GM12878 (cell line): Measurements from ENCODE around the gene TIGD1. TPM values are rescaled to one million over a fixed set of nuclear protein-coding genes. Genes with fewer than 3 reads are reported as not detected.

Experiments
- ATAC-seq: fragments of 200-7000 bp; cut with Tn5 transposase; 3 replicates; pipeline ENCODE4 v1.9.1; 2020; ENCODE audit warnings: mild to moderate bottlenecking, moderate library complexity
- BruUV-seq: library from RNA; stranded (reverse); fragments of 400-500 nt; replicated peaks from 2 replicates; lab custom pipeline; 2021; lab: Mats Ljungman, UMichigan
- CTCF ChIA-PET: fragments of 300-600 bp; sonication (Branson Sonifier 250); formaldehyde crosslinking; extraction: SDS; loops from one replicate; lab custom pipeline; 2021; ENCODE audit warnings: inconsistent platforms; lab: Yijun Ruan, JAX
- POLR2A ChIA-PET: fragments of 350-600 bp; formaldehyde crosslinking; extraction: SDS; loops from one replicate; lab custom pipeline; 2021; ENCODE audit warnings: inconsistent platforms; lab: Charles Lee
- RAD21 ChIA-PET: fragments of 300-600 bp; sonication (Branson Sonifier 250); formaldehyde crosslinking; loops from one replicate; lab custom pipeline; 2023; ENCODE audit warnings: antibody characterized with exemption; ENCODE audit not compliant: unreplicated experiment; lab: Charles Lee
- SMC1A ChIA-PET: fragments of 300-600 bp; sonication (Branson Sonifier 250); formaldehyde crosslinking; loops from one replicate; lab custom pipeline; 2023; ENCODE audit not compliant: unreplicated experiment, uncharacterized antibody; lab: Charles Lee
- DNase-seq: peaks from one replicate; pipeline ENCODE4 v3.0.0-alpha.2; 2011; ENCODE audit warnings: low read depth, low spot score
- FAIRE-seq: peaks from 3 replicates; lab custom pipeline; 2011; peaks lifted over from hg19 to GRCh38; lab: Jason Lieb, UNC
- H2AFZ ChIP-seq: 2 replicates; pipeline ENCODE4 v1.6.0; 2011; ENCODE audit warnings: low read depth, low read length, control low read depth; ENCODE audit not compliant: control insufficient read depth
- H3K27ac ChIP-seq: 2 replicates; pipeline ENCODE4 v1.5.1; 2011; ENCODE audit warnings: control low read depth; ENCODE audit not compliant: control insufficient read depth, insufficient read depth
- H3K27me3 ChIP-seq, 2 experiments: replicated peaks in 1 of 2; 2 replicates each; pipeline versions ENCODE4 v1.6.0 to v1.6.1; 2011; ENCODE audit warnings: low read length in 1 of 2; ENCODE audit not compliant: control insufficient read depth in 2 of 2, insufficient read depth in 2 of 2
- H3K36me3 ChIP-seq, 2 experiments: 2 replicates each; pipeline ENCODE4 v1.5.1; 2011; ENCODE audit warnings: low read length in 1 of 2; ENCODE audit not compliant: control insufficient read depth in 2 of 2, insufficient read depth in 2 of 2
- H3K4me1 ChIP-seq: 2 replicates; pipeline ENCODE4 v1.6.1; 2011; ENCODE audit warnings: mild to moderate bottlenecking, low read length, moderate library complexity, mixed read lengths; ENCODE audit not compliant: control insufficient read depth, insufficient read depth
- H3K4me2 ChIP-seq: 2 replicates; pipeline ENCODE4 v1.6.0; 2011; ENCODE audit warnings: control low read depth; ENCODE audit not compliant: control insufficient read depth, insufficient read depth
- H3K4me3 ChIP-seq: fragments of 200-600 bp; sonication (generic); 2 replicates; pipeline ENCODE4 v1.5.1; 2016
- H3K79me2 ChIP-seq: 2 replicates; pipeline ENCODE4 v1.6.0; 2011; ENCODE audit warnings: low read length; ENCODE audit not compliant: control insufficient read depth, insufficient read depth
- H3K9ac ChIP-seq: 2 replicates; pipeline ENCODE4 v1.8.0; 2011; ENCODE audit warnings: low read length, control low read depth, mixed read lengths; ENCODE audit not compliant: control insufficient read depth, insufficient read depth
- H3K9me3 ChIP-seq: replicated peaks from 3 replicates; pipeline ENCODE4 v1.5.1; 2011; ENCODE audit warnings: mild to moderate bottlenecking, low read length; ENCODE audit not compliant: control insufficient read depth, insufficient read depth
- H4K20me1 ChIP-seq: 2 replicates; pipeline ENCODE4 v1.6.0; 2011; ENCODE audit not compliant: control insufficient read depth, insufficient read depth
- CREB1 ChIP-seq: IDR thresholded peaks from 2 replicates; pipeline ENCODE4 v1.6.1; 2012; ENCODE audit warnings: low read depth, mild to moderate bottlenecking, inconsistent platforms
- CTCF ChIP-seq, 3 experiments: IDR thresholded peaks in 2 of 3; conservative IDR thresholded peaks in 1 of 3; 2 replicates each; pipeline ENCODE4 v1.5.1; 2011; ENCODE audit warnings: low read depth in 3 of 3, low read length in 3 of 3, mild to moderate bottlenecking in 3 of 3, control low read depth in 2 of 3, moderate library complexity in 2 of 3, inconsistent platforms in 1 of 3, mixed read lengths in 1 of 3; ENCODE audit not compliant: control insufficient read depth in 2 of 3, insufficient read depth in 1 of 3; ENCODE audit errors: extremely low read depth in 1 of 3
- EGR1 ChIP-seq, 2 experiments: IDR thresholded peaks; 1 replicate in 1 of 2; 2 replicates in 1 of 2; pipeline ENCODE4 v1.6.1; 2011 to 2012; ENCODE audit warnings: low read depth in 2 of 2, low read length in 2 of 2, borderline replicate concordance in 1 of 2, mild to moderate bottlenecking in 1 of 2, moderate library complexity in 1 of 2
- HDAC2 ChIP-seq: fragments of 200-600 bp; sonication (generic); IDR thresholded peaks from 2 replicates; pipeline ENCODE4 v1.6.1; 2017
- MAX ChIP-seq: IDR thresholded peaks from 2 replicates; pipeline ENCODE4 v1.6.1; 2012; ENCODE audit warnings: low read depth, low read length, improper control_type of control experiment
- MEF2B ChIP-seq: fragments of 450-650 bp; IDR thresholded peaks from 2 replicates; pipeline ENCODE4 v1.6.1; 2018; ENCODE audit warnings: mild to moderate bottlenecking, moderate library complexity; ENCODE audit not compliant: partially characterized antibody, poor library complexity, severe bottlenecking
- NFYB ChIP-seq: IDR thresholded peaks from 2 replicates; pipeline ENCODE4 v1.6.1; 2011; ENCODE audit warnings: low read depth, mild to moderate bottlenecking, low read length, improper control_type of control experiment, moderate library complexity; ENCODE audit not compliant: insufficient read depth
- POLR2A ChIP-seq: IDR thresholded peaks from 2 replicates; pipeline ENCODE4 v1.6.1; 2011; ENCODE audit warnings: low read depth, mild to moderate bottlenecking, low read length
- SIN3A ChIP-seq: IDR thresholded peaks from 2 replicates; pipeline ENCODE4 v1.6.1; 2012; ENCODE audit warnings: low read depth, low read length, improper control_type of control experiment
- WRNIP1 ChIP-seq: IDR thresholded peaks from 2 replicates; pipeline ENCODE4 v1.6.1; 2011; ENCODE audit warnings: low read depth, low read length, improper control_type of control experiment, borderline replicate concordance
- ZBTB40 ChIP-seq: fragments of 450-650 bp; IDR thresholded peaks from 2 replicates; pipeline ENCODE4 v1.6.1; 2016; ENCODE audit warnings: mild to moderate bottlenecking, moderate library complexity, borderline replicate concordance
- ZNF622 ChIP-seq: fragments of 450-650 bp; IDR thresholded peaks from 2 replicates; pipeline ENCODE4 v1.6.1; 2017; ENCODE audit warnings: mild to moderate bottlenecking, inconsistent platforms
- WGBS: methylation state at CpG from one replicate; pipeline ENCODE4 v1.1.6; 2016; ENCODE audit warnings: low lambda C conversion rate; ENCODE audit not compliant: insufficient replicate concordance, insufficient coverage; ENCODE audit errors: missing lambda C conversion rate; 5-methylcytosine and 5-hydroxymethylcytosine counted together
- in situ Hi-C: fragments of 300-500 bp; cut with MboI; formaldehyde crosslinking; loops from 9 replicates; pipeline ENCODE4 v1.14.3; 2018; ENCODE audit warnings: mixed read lengths
- intact Hi-C: fragments of 100-400 bp; cut with micrococcal nuclease; formaldehyde crosslinking; loops from one replicate; pipeline ENCODE4 v1.14.2; 2022; ENCODE audit not compliant: unreplicated experiment
- polyA plus RNA-seq, 11 experiments: library from polyadenylated mRNA; depleted of rRNA in 4 of 11; unstranded in 6 of 11; stranded (reverse) in 5 of 11; fragments of >200 nt; fragmentation: Nextera tagmentation in 4 of 11; fragmentation: Illumina TruSeq in 1 of 11; extraction: Ambion mirVana in 4 of 11; extraction: Trizol in 1 of 11; gene quantifications; 1 replicate in 1 of 11; 2 replicates in 10 of 11; pipeline versions ENCODE4 v1.2.1 to v1.2.3, GENCODE V29; 2011 to 2016; ENCODE audit warnings: inconsistent platforms in 2 of 11, missing spikeins in 2 of 11, low read depth in 1 of 11
- total RNA-seq, 4 experiments: library from RNA; depleted of rRNA in 3 of 4; stranded (reverse); fragments of >200 nt in 3 of 4; fragmentation: Illumina TruSeq in 1 of 4; extraction: Trizol in 1 of 4; gene quantifications; 2 replicates each; pipeline versions ENCODE4 v1.2.1 to v1.2.3, GENCODE V29; 2013 to 2021
- TF ChIP-seq, protein P1 (sequence below): IDR thresholded peaks from 2 replicates; pipeline ENCODE4 v1.6.1; 2011; ENCODE audit warnings: borderline replicate concordance, low read depth, mild to moderate bottlenecking, moderate library complexity, mixed read lengths, low read length; ENCODE audit not compliant: insufficient read depth; ENCODE audit errors: extremely low read length
- TF ChIP-seq, protein P2 (sequence below): fragments of 450-650 bp; IDR thresholded peaks from 2 replicates; pipeline ENCODE4 v1.6.1; 2017; ENCODE audit warnings: antibody characterized with exemption, mild to moderate bottlenecking, moderate library complexity

The TIGD1 gene
- total and polyA plus RNA-seq, 10 of the 15 experiments (the other 5 are each of a cell fraction or from before 2014, with no cell fraction given), result 1.4 to 8.4 (median 5.6) TPM

DNA sequence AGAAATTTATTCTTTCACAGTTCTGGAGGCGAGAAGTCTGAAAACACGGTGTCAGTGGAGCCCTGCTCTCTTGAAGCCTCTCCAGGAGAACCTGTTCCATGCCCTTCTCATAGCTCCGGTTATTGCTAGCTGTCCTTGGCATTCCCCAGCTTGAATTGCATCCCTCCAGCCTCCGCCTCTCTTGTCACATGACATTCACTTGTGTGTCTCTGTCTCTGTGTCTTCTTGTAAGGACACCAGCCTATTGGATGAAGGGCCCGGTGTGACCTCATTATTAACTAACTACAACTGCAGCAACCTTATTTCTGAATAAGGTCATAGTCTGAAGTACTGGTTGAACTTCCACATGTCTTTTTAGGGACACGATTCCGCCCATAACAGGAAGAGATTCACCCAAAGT, 34.7 kb downstream of the TIGD1 start:
- no peaks in the 10 kb centered on the region for H3K36me3 ChIP-seq
- no peak overlapping the region for H3K27ac ChIP-seq
- intact Hi-C loops (loop anchor here (5.0 kb wide), 1 partner anchor 63 kb away; no protein-coding TSS in a partner anchor), in situ Hi-C loops (no loop called here)
- no peak overlapping the region for H3K4me2 ChIP-seq
- ChIA-PET SMC1A (no interaction called here), CTCF (no interaction called here), RAD21 (no interaction called here), POLR2A (no interaction called here)
- WGBS, result 32% methylated on average over 7 of the region's 7 CpGs
- H3K9me3 ChIP-seq, result no peaks in the 10 kb centered on the region
- no peaks in the 10 kb centered on the region for H3K79me2 ChIP-seq
- DNase-seq (no peak), FAIRE-seq (no peak), ATAC-seq (no peak)
- H3K4me3 ChIP-seq, result no peak overlapping the region
- no peak overlapping the region for H3K9ac ChIP-seq
- H2AFZ ChIP-seq, result no peak overlapping the region
- H3K4me1 ChIP-seq, result no peaks in the 10 kb centered on the region
- H3K27me3 ChIP-seq, result no peaks in the 10 kb centered on the region; a peak in 2 of 4 replicates
- H4K20me1 ChIP-seq, result no peaks in the 10 kb centered on the region
- BruUV-seq, result no TSS peak
- TF ChIP-seq MAX, result no peak
- TF ChIP-seq ZBTB40, result no peak
- TF ChIP-seq SIN3A, result no peak
- TF ChIP-seq WRNIP1, result no peak
- TF ChIP-seq ZNF622, result no peak
- TF ChIP-seq POLR2A, result no peak
- no peak for TF ChIP-seq MEF2B
- TF ChIP-seq, protein P1, sequence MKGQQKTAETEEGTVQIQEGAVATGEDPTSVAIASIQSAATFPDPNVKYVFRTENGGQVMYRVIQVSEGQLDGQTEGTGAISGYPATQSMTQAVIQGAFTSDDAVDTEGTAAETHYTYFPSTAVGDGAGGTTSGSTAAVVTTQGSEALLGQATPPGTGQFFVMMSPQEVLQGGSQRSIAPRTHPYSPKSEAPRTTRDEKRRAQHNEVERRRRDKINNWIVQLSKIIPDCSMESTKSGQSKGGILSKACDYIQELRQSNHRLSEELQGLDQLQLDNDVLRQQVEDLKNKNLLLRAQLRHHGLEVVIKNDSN, result no peak
- no peak for TF ChIP-seq CTCF (IDR thresholded peaks at IDR 0.05 in 2 of 3, conservative IDR thresholded peaks at IDR 0.05 in 1 of 3; ENCODE audit: control insufficient read depth in 2 of 3, extremely low read depth in 1 of 3, insufficient read depth in 1 of 3, low read depth in 3 of 3, low read length in 3 of 3)
- no peak for TF ChIP-seq HDAC2
- TF ChIP-seq CREB1, result no peak
- TF ChIP-seq EGR1 (IDR thresholded peaks at IDR 0.05; ENCODE audit: borderline replicate concordance in 1 of 2, low read depth in 2 of 2, low read length in 2 of 2), result no peak
- TF ChIP-seq, protein P2, sequence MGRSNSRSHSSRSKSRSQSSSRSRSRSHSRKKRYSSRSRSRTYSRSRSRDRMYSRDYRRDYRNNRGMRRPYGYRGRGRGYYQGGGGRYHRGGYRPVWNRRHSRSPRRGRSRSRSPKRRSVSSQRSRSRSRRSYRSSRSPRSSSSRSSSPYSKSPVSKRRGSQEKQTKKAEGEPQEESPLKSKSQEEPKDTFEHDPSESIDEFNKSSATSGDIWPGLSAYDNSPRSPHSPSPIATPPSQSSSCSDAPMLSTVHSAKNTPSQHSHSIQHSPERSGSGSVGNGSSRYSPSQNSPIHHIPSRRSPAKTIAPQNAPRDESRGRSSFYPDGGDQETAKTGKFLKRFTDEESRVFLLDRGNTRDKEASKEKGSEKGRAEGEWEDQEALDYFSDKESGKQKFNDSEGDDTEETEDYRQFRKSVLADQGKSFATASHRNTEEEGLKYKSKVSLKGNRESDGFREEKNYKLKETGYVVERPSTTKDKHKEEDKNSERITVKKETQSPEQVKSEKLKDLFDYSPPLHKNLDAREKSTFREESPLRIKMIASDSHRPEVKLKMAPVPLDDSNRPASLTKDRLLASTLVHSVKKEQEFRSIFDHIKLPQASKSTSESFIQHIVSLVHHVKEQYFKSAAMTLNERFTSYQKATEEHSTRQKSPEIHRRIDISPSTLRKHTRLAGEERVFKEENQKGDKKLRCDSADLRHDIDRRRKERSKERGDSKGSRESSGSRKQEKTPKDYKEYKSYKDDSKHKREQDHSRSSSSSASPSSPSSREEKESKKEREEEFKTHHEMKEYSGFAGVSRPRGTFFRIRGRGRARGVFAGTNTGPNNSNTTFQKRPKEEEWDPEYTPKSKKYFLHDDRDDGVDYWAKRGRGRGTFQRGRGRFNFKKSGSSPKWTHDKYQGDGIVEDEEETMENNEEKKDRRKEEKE, result no peak
- no peak for TF ChIP-seq NFYB
